Prostate gland (tissue), 2 donors: ENCODE results near the gene GIT1.

Experiments used
- POLR2A ChIP-seq: fragments of 450-650 bp; IDR thresholded peaks from one replicate; pipeline ENCODE4 v1.6.1; 2016; ENCODE audit warnings: antibody characterized with exemption, mild to moderate bottlenecking
- POLR2AphosphoS5 ChIP-seq: sonication (generic); formaldehyde crosslinking; IDR thresholded peaks from one replicate; pipeline ENCODE4 v1.6.1; 2017; ENCODE audit warnings: antibody characterized with exemption
- TF ChIP-seq, protein P1 (sequence below), 4 experiments: fragments of 200-600 bp in 2 of 4; fragments of 450-650 bp in 2 of 4; sonication (generic) in 2 of 4; IDR thresholded peaks; 1 replicate in 3 of 4; 2 replicates in 1 of 4; pipeline ENCODE4 v1.5.1; 2016 to 2019; ENCODE audit warnings: antibody characterized with exemption in 4 of 4, mild to moderate bottlenecking in 2 of 4, moderate library complexity in 2 of 4

DNA sequence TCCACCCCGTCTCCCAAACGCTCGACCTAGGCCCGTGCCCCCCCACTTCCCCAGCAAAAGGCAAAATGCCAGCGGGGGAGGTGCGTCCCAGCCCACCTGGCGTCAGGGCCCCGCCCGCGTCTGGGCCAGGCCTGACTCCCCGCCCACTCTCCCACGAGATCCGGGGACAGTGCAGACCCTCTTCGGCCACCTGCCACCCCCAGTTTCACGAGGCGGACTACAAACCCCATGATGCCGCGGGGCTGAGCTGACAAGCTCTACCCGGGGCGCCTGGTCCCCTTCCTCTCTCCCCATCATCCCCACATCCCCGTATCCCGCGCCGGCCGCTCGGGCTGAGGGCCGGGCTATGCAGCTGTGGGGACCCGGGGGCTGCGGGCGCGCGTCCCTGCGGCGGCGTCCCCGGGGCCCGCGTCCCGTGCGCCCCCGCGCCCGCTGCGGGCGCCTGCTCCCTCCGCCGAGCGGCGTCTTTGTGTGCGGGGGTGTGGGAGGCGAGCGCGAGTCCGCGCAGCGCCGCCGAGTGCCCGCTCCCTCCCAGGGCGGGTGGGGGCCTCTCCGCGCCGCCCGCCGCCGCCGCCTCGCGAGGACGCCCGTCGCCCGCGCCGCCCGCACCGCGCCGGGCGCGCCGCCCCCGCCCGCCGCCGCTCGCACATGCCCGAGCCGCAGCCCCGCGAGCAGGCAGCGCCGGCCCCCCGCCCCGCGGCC, 3.6 kb upstream of the GIT1 start, which contains the start of gene ANKRD13B:
- no peak for TF ChIP-seq POLR2AphosphoS5
- TF ChIP-seq POLR2A, result no peak
- TF ChIP-seq, protein P1, sequence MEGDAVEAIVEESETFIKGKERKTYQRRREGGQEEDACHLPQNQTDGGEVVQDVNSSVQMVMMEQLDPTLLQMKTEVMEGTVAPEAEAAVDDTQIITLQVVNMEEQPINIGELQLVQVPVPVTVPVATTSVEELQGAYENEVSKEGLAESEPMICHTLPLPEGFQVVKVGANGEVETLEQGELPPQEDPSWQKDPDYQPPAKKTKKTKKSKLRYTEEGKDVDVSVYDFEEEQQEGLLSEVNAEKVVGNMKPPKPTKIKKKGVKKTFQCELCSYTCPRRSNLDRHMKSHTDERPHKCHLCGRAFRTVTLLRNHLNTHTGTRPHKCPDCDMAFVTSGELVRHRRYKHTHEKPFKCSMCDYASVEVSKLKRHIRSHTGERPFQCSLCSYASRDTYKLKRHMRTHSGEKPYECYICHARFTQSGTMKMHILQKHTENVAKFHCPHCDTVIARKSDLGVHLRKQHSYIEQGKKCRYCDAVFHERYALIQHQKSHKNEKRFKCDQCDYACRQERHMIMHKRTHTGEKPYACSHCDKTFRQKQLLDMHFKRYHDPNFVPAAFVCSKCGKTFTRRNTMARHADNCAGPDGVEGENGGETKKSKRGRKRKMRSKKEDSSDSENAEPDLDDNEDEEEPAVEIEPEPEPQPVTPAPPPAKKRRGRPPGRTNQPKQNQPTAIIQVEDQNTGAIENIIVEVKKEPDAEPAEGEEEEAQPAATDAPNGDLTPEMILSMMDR (IDR thresholded peaks at IDR 0.05), result no peak
